Ovary (tissue), 9 donors: Measurements from ENCODE around the gene BNC2. TPM values are rescaled to one million over a fixed set of nuclear protein-coding genes. Genes with fewer than 3 reads are reported as not detected.

Experiments
- DNase-seq, 5 donors: peaks; one replicate each; pipeline ENCODE4 v3.0.0-alpha.2; 2019 to 2020
- H3K27ac ChIP-seq, 2 donors: fragments of 200-600 bp; one replicate each; pipeline versions ENCODE4 v1.5.1 to v1.8.0; 2019 to 2022
- H3K27me3 ChIP-seq: fragments of 200-600 bp; one replicate; pipeline ENCODE4 v1.8.0; 2022
- H3K36me3 ChIP-seq: fragments of 200-600 bp; sonication (generic); one replicate; pipeline ENCODE4 v1.5.1; 2019
- H3K4me1 ChIP-seq: one replicate; pipeline ENCODE4 v1.8.1; 2013; ENCODE audit warnings: mild to moderate bottlenecking, moderate library complexity; ENCODE audit not compliant: insufficient read depth
- H3K4me3 ChIP-seq: fragments of 200-600 bp; sonication (generic); one replicate; pipeline ENCODE4 v1.5.1; 2017
- H3K9me3 ChIP-seq, 2 donors: fragments of 200-600 bp in 1 of 2; sonication (generic) in 1 of 2; one replicate each; pipeline versions ENCODE4 v1.5.1 to v1.8.1; 2013 to 2019; ENCODE audit warnings: mild to moderate bottlenecking in 1 of 2, moderate library complexity in 1 of 2
- EP300 ChIP-seq: sonication (generic); formaldehyde crosslinking; IDR thresholded peaks from one replicate; pipeline ENCODE4 v1.6.1; 2017; ENCODE audit warnings: antibody characterized with exemption
- POLR2A ChIP-seq: fragments of 450-650 bp; IDR thresholded peaks from one replicate; pipeline ENCODE4 v1.6.1; 2017; ENCODE audit warnings: antibody characterized with exemption, mild to moderate bottlenecking, moderate library complexity
- WGBS, 3 donors: extraction: QIAGEN DNeasy Blood & Tissue Kit in 1 of 3; methylation state at CpG; one replicate each; pipeline versions ENCODE4 v1.1.5 to v1.1.7; 2013 to 2017; 5-methylcytosine and 5-hydroxymethylcytosine counted together
- intact Hi-C, 4 donors: fragments of 100-400 bp; cut with DNase I; formaldehyde crosslinking; loops; one replicate each; pipeline versions ENCODE4 v1.11.0 to v1.15.1; 2022 to 2023
- polyA plus RNA-seq, 2 donors: library from polyadenylated mRNA; stranded (reverse); fragments of 200-250 nt in 1 of 2; fragments of 350-450 nt in 1 of 2; fragmentation: Illumina TruSeq in 1 of 2; extraction: RNeasy Lipid Tissue Mini Kit (QIAGEN cat#74804) in 1 of 2; gene quantifications; one replicate each; pipeline ENCODE4 v1.2.3, GENCODE V29; 2013 to 2014
- total RNA-seq, 7 donors: library from RNA; depleted of rRNA in 2 of 7; stranded (reverse); fragments of >200 nt in 2 of 7; fragmentation: NEBNext Ultra II Directional in 3 of 7; extraction: Animal tissue kit (Norgen Biotek cat#: 25700) in 3 of 7; gene quantifications; one replicate each; pipeline versions ENCODE4 v1.1.0 to v1.2.4, GENCODE V29; 2016 to 2023
- TF ChIP-seq, protein P1 (sequence below), 3 donors: fragments of 450-650 bp in 2 of 3; fragments of 200-600 bp in 1 of 3; IDR thresholded peaks; one replicate each; pipeline versions ENCODE4 v1.5.1 to v1.8.0; 2016 to 2022; ENCODE audit warnings: antibody characterized with exemption in 3 of 3, mild to moderate bottlenecking in 1 of 3
- donor health status: DM: no; HTN: no; CAD: no; lungs with moderate emphysema.
- donor health status: DM: no; HTN: no; CAD: no.
- donor health status: Bipolar disorder and iron deficiency.
- donor health status: DM: yes; HTN: yes; CAD: no.
- donor health status: DM: no; HTN: no; CAD: no.
- donor health status: DM: yes; HTN: yes; CAD: no.

Gene BNC2
- total and polyA plus RNA-seq, 9 donors, result 17.2 to 232 (median 197) TPM

DNA sequence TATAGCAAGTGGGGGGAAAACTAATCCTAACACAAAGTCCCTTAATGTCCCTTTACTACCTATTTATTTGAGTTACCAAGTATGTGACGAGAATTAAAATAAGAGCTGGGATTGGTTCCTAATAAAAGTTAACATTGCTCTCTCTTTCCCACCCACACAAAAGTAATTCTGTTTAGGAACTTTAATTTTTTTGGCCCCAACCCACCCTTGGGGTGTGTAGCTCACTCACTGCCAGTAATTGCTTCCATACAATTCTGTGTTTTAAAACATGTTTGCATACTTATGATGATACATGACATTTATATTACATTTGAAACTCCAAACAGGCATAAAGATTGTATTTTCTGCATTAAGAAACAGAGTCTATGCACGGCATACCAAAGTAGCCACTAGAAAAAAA, 106.5 kb downstream of the BNC2 start:
- no peak for TF ChIP-seq EP300
- TF ChIP-seq, protein P1, sequence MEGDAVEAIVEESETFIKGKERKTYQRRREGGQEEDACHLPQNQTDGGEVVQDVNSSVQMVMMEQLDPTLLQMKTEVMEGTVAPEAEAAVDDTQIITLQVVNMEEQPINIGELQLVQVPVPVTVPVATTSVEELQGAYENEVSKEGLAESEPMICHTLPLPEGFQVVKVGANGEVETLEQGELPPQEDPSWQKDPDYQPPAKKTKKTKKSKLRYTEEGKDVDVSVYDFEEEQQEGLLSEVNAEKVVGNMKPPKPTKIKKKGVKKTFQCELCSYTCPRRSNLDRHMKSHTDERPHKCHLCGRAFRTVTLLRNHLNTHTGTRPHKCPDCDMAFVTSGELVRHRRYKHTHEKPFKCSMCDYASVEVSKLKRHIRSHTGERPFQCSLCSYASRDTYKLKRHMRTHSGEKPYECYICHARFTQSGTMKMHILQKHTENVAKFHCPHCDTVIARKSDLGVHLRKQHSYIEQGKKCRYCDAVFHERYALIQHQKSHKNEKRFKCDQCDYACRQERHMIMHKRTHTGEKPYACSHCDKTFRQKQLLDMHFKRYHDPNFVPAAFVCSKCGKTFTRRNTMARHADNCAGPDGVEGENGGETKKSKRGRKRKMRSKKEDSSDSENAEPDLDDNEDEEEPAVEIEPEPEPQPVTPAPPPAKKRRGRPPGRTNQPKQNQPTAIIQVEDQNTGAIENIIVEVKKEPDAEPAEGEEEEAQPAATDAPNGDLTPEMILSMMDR (IDR thresholded peaks at IDR 0.05), result no peak
- TF ChIP-seq POLR2A, result no peak
- no peak for DNase-seq
- WGBS, 3 donors, result 86 to 96% (median 94%) methylated on average over 2 of the region's 2 CpGs
- Histone ChIP-seq H3K27ac (no peak overlapping the region), H3K4me3 (no peak overlapping the region), H3K27me3 (no peaks in the 10 kb centered on the region), H3K36me3 (no peaks in the 10 kb centered on the region), H3K9me3 (no peaks in the 10 kb centered on the region), H3K4me1 (peaks cover 4% of the 10 kb centered on the region)
- intact Hi-C loops, result no loop called here

DNA sequence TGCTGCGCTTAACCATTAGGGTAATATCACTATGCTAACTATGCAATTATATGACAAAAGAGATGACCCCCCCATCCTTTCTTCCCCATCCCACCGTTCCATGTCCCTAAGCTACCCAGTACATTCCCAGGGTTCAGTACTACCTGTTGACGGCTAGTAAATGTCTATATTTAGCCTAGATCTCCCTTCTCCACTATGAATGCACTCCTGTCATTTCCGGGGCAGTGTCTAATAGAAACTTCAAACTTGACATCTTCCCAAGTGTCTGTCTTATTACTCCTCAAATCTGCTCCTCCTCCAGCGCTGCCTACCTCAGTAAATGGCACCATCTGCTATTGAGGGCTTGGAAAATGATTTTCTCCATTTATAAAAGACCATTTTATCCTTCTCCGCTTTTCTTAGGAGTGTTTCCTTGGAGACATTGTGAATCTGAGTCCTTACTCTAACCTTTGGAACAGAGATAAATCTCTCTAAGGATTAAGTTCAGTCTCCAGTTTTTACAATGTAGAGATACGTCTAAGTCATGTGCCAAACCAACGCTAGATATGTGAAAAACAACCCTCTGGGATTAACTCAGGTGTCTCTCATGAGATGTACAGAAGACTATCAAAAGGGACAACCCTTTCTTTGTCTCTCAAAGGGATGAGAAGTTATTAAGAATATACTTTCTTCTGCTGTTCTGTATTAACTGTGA, 114.9 kb downstream of the BNC2 start:
- Histone ChIP-seq H3K36me3 (no peaks in the 10 kb centered on the region), H3K27me3 (no peaks in the 10 kb centered on the region), H3K4me1 (peaks cover 1% of the 10 kb centered on the region), H3K4me3 (no peak overlapping the region), H3K9me3 (no peaks in the 10 kb centered on the region), H3K27ac (no peak overlapping the region)
- TF ChIP-seq POLR2A (no peak), EP300 (no peak)
- TF ChIP-seq, protein P1 (IDR thresholded peaks at IDR 0.05), result no peak
- 87 to 90% (median 89%) methylated on average over 8 of the region's 8 CpGs for WGBS, 3 donors
- no peak for DNase-seq
- intact Hi-C loops, result loop anchor here in 1 of 4 donors (10.0 kb wide), 1 partner anchor 711 kb away; no protein-coding TSS in a partner anchor

DNA sequence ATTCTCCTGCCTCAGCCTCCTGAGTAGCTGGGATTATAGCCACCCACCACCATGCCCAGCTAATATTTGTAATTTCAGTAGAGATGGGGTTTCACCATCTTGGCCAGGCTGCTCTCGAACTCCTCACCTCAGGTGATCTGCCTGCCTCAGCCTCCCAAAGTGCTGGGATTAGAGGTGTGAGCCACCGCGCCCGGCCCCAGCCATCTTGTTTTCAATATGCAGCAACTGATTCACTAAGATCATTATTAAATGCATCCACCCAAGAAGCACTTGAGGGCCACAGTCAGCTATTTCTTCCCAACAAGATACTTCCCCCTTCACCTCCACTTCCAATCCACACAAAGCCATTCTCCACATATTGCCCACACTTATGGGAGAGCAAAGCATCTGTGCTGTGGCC, 115.8 kb downstream of the BNC2 start:
- Histone ChIP-seq H3K36me3 (no peaks in the 10 kb centered on the region), H3K27ac (peak overlapping the region in 1 of 2 donors; percentile 27), H3K9me3 (no peaks in the 10 kb centered on the region), H3K27me3 (no peaks in the 10 kb centered on the region), H3K4me1 (no peaks in the 10 kb centered on the region), H3K4me3 (no peak overlapping the region)
- no peak for DNase-seq
- 96 to 98% (median 98%) methylated on average over 4 of the region's 4 CpGs for WGBS, 3 donors
- TF ChIP-seq, protein P1 (IDR thresholded peaks at IDR 0.05), result no peak
- TF ChIP-seq POLR2A (no peak), EP300 (no peak)
- intact Hi-C loops, result loop anchor here in 1 of 4 donors (10.0 kb wide), 1 partner anchor 710 kb away; no protein-coding TSS in a partner anchor

DNA sequence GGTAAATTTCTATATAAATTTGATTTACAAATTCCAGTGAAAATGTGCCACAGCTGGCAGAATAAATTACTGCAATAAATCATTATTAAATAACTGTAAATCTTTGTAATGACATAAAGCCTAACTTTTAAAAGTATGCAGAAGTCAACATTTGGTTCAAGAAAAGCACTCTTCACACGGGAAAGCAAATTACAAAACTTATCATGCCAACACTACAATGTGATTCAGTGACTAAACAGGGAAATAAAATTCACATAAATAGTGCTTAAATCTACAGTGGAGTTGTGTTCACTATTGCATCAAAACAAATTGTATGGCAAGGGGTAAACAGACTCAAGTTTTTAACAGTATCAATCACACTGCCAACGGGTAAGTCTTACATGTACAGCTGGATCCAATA, 117.2 kb downstream of the BNC2 start:
- TF ChIP-seq EP300 (no peak), POLR2A (no peak)
- TF ChIP-seq, protein P1 (IDR thresholded peaks at IDR 0.05), result no peak
- H3K9me3 ChIP-seq, result no peaks in the 10 kb centered on the region
- no peaks in the 10 kb centered on the region for H3K36me3 ChIP-seq
- no peak overlapping the region for H3K27ac ChIP-seq
- H3K27me3 ChIP-seq, result no peaks in the 10 kb centered on the region
- WGBS, 3 donors, result 34 to 41% (median 35%) methylated on average over 2 of the region's 2 CpGs
- no peak overlapping the region for H3K4me3 ChIP-seq
- no peak for DNase-seq
- H3K4me1 ChIP-seq, result peaks cover 2% of the 10 kb centered on the region
- intact Hi-C loops, result loop anchor here in 1 of 4 donors (10.0 kb wide), 1 partner anchor 708 kb away; no protein-coding TSS in a partner anchor
